Vagina (tissue), 2 donors: Measurements from ENCODE around the gene TP53I11.

Experiments
- CTCF ChIP-seq, 3 experiments: fragments of 450-650 bp in 2 of 3; fragments of 200-600 bp in 1 of 3; sonication (generic) in 1 of 3; IDR thresholded peaks; one replicate each; pipeline ENCODE4 v1.5.1; 2017 to 2019; ENCODE audit warnings: antibody characterized with exemption in 3 of 3, mild to moderate bottlenecking in 2 of 3, moderate library complexity in 2 of 3
- POLR2AphosphoS5 ChIP-seq, 2 donors: sonication (generic); formaldehyde crosslinking; IDR thresholded peaks; one replicate each; pipeline ENCODE4 v1.9.0; 2017; ENCODE audit warnings: antibody characterized with exemption in 2 of 2, mild to moderate bottlenecking in 2 of 2, low read depth in 1 of 2; ENCODE audit not compliant: insufficient read depth in 1 of 2

GRCh38 chr11:44889266-44889665, 61.4 kb downstream of the TP53I11 start:
- no peak for TF ChIP-seq POLR2AphosphoS5 (IDR thresholded peaks at IDR 0.05; ENCODE audit: insufficient read depth in 1 of 2, low read depth in 1 of 2)
- TF ChIP-seq CTCF (IDR thresholded peaks at IDR 0.05) = no peak
